ENCODE results near the gene RAB5B. TPM values are rescaled to one million over a fixed set of nuclear protein-coding genes. Genes with fewer than 3 reads are reported as not detected.

Gene RAB5B
- polyA plus RNA-seq, 1 donor (not counting 4 experiments of a cell fraction or from before 2014, with no cell fraction given) = 138 TPM

DNA sequence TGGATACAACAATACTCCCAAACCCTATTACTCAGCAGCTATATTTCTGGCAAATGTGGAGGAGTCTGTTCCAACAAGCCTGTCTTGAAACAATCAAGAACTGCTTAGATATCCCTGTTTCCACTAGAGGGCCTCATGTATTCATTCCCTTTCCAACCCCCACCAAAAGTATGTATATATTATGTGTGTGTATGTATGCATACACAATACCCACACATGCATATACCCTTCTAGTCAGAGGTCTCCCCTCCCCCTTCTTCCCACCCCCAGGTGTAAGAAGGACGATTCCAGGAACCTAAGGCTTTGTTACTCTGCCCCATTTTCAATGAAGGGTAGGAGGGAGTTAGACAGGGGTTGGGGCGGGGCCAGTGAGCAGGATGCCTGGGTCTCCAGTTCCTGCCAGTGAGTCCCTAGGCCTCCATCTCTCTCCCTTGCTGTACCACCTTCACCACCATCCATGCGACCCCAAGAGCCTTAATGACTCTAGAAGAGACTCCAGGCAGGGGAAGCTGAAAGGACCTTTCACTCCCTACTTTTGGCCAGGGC is 43.0 kb upstream of the RAB5B start, which contains the start of gene DGKA:
DGKA (plus strand) TSS at position 392 of the 546 bp plus-strand sequence. CDS start 5,342 bp downstream, outside the sequence.
- DNase-seq (ENCODE audit: low read depth, low spot score) = peak; percentile 88
- peak within 1 kb of the TSS; percentile 97 for H3K27ac ChIP-seq (ENCODE audit: control insufficient read depth, insufficient read depth, low read length)
- H3K4me1 ChIP-seq (ENCODE audit: control insufficient read depth, extremely low read depth, insufficient read depth, low read length) = peaks cover 53% of the 10 kb centered on the region
- peaks cover 0 to 19% of the 10 kb centered on the region in 2 experiments for H3K36me3 ChIP-seq (ENCODE audit: control insufficient read depth in 2 of 2, extremely low read depth in 1 of 2, insufficient read depth in 2 of 2, low read length in 2 of 2)
- no peaks in the 10 kb centered on the region for H3K27me3 ChIP-seq (ENCODE audit: control insufficient read depth, extremely low read depth, insufficient read depth, low read length)
- peak; percentile 29 for FAIRE-seq
- peak within 1 kb of the TSS; percentile 86 for H3K9ac ChIP-seq (ENCODE audit: control insufficient read depth, extremely low read depth, insufficient read depth, low read length)
- H3K79me2 ChIP-seq (ENCODE audit: control insufficient read depth, insufficient read depth, low read length) = peaks cover 47% of the 10 kb centered on the region
- peak within 1 kb of the TSS; percentile 52 to 92 (median 83) for H3K4me3 ChIP-seq (ENCODE audit: control insufficient read depth in 2 of 3, extremely low read depth in 1 of 3, insufficient read depth in 2 of 3, low read depth in 1 of 3, low read length in 3 of 3)
- dilution Hi-C loops (cut with MboI; ENCODE audit: extremely low pct_ligation_motif_present, low sequenced_read_pairs) = no loop called here
- peak within 1 kb of the TSS; percentile 94 for H3K4me2 ChIP-seq (ENCODE audit: control insufficient read depth, extremely low read depth, insufficient read depth, low read depth, low read length)
- no peaks in the 10 kb centered on the region for H3K9me3 ChIP-seq (ENCODE audit: control insufficient read depth, low read depth, low read length)
- no peaks in the 10 kb centered on the region for H3K9me1 ChIP-seq (ENCODE audit: control insufficient read depth, extremely low read depth, insufficient read depth, low read length)
- no peaks in the 10 kb centered on the region for H4K20me1 ChIP-seq (ENCODE audit: control insufficient read depth, extremely low read depth, insufficient read depth, low read length)
- peak within 1 kb of the TSS; percentile 16 for H2AFZ ChIP-seq (ENCODE audit: control insufficient read depth, low read length)
- TF ChIP-seq EZH2 (IDR thresholded peaks at IDR 0.05; ENCODE audit: low read length) = no peak
- TF ChIP-seq, protein P1, sequence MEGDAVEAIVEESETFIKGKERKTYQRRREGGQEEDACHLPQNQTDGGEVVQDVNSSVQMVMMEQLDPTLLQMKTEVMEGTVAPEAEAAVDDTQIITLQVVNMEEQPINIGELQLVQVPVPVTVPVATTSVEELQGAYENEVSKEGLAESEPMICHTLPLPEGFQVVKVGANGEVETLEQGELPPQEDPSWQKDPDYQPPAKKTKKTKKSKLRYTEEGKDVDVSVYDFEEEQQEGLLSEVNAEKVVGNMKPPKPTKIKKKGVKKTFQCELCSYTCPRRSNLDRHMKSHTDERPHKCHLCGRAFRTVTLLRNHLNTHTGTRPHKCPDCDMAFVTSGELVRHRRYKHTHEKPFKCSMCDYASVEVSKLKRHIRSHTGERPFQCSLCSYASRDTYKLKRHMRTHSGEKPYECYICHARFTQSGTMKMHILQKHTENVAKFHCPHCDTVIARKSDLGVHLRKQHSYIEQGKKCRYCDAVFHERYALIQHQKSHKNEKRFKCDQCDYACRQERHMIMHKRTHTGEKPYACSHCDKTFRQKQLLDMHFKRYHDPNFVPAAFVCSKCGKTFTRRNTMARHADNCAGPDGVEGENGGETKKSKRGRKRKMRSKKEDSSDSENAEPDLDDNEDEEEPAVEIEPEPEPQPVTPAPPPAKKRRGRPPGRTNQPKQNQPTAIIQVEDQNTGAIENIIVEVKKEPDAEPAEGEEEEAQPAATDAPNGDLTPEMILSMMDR (optimal IDR thresholded peaks at IDR 0.05 in 1 of 3, IDR thresholded peaks at IDR 0.05 in 1 of 3, conservative IDR thresholded peaks at IDR 0.05 in 1 of 3; ENCODE audit: extremely low read depth in 1 of 3, insufficient read depth in 2 of 3, low read length in 3 of 3) = peak in 2 of 3 experiments; percentile 52 to 68

DNA sequence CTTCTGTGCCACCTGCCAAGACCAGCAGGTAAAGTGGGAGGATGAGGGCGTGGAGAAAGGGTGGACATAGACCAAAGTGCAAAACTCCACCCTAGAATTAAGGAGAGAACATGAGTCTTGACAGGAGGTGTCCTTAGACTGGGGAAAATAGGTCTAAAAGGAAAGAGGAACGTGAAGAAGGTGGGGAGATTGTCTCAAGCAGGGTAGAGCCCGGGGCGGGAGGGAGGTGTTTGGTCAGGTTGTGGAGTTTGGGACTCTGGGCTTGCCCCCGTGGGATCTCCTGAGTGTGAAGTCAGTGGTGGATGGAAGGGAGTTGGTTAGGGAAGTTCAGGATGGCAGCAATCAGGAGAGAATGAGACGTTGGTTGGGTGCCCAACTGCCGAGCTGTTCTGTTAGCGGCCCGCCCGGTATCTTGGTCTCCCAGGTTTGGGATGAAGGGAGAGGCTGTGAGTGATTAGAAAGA is 42.5 kb upstream of the RAB5B start:
- no peak for FAIRE-seq
- peaks cover 46% of the 10 kb centered on the region for H3K79me2 ChIP-seq (ENCODE audit: control insufficient read depth, insufficient read depth, low read length)

More for the DNA sequence above, 42.5 kb upstream of the RAB5B start:
- peaks cover 54% of the 10 kb centered on the region for H3K4me1 ChIP-seq (ENCODE audit: control insufficient read depth, extremely low read depth, insufficient read depth, low read length)
- no peak for TF ChIP-seq EZH2 (IDR thresholded peaks at IDR 0.05; ENCODE audit: low read length)
- TF ChIP-seq, protein P1 (optimal IDR thresholded peaks at IDR 0.05 in 1 of 3, IDR thresholded peaks at IDR 0.05 in 1 of 3, conservative IDR thresholded peaks at IDR 0.05 in 1 of 3; ENCODE audit: extremely low read depth in 1 of 3, insufficient read depth in 2 of 3, low read length in 3 of 3) = no peak
- H3K9me1 ChIP-seq (ENCODE audit: control insufficient read depth, extremely low read depth, insufficient read depth, low read length) = no peaks in the 10 kb centered on the region
- H3K27ac ChIP-seq (ENCODE audit: control insufficient read depth, insufficient read depth, low read length) = peak overlapping the region; percentile 91
- H2AFZ ChIP-seq (ENCODE audit: control insufficient read depth, low read length) = peak overlapping the region; percentile 16
- peaks cover under 1 to 24% of the 10 kb centered on the region in 2 experiments for H3K36me3 ChIP-seq (ENCODE audit: control insufficient read depth in 2 of 2, extremely low read depth in 1 of 2, insufficient read depth in 2 of 2, low read length in 2 of 2)
- peak overlapping the region; percentile 86 for H3K9ac ChIP-seq (ENCODE audit: control insufficient read depth, extremely low read depth, insufficient read depth, low read length)
- H3K27me3 ChIP-seq (ENCODE audit: control insufficient read depth, extremely low read depth, insufficient read depth, low read length) = no peaks in the 10 kb centered on the region
- peak overlapping the region; percentile 52 to 92 (median 83) for H3K4me3 ChIP-seq (ENCODE audit: control insufficient read depth in 2 of 3, extremely low read depth in 1 of 3, insufficient read depth in 2 of 3, low read depth in 1 of 3, low read length in 3 of 3)
- H3K4me2 ChIP-seq (ENCODE audit: control insufficient read depth, extremely low read depth, insufficient read depth, low read depth, low read length) = peak overlapping the region; percentile 94
- no peak for DNase-seq (ENCODE audit: low read depth, low spot score)
- H4K20me1 ChIP-seq (ENCODE audit: control insufficient read depth, extremely low read depth, insufficient read depth, low read length) = no peaks in the 10 kb centered on the region
- dilution Hi-C loops (cut with MboI; ENCODE audit: extremely low pct_ligation_motif_present, low sequenced_read_pairs) = no loop called here
- H3K9me3 ChIP-seq (ENCODE audit: control insufficient read depth, low read depth, low read length) = no peaks in the 10 kb centered on the region

Measured in keratinocyte (primary cell).